IMR-90 (cell line): ENCODE results near the gene FUBP3.

ENCODE experiments used
- CEBPB ChIP-seq: IDR thresholded peaks from 2 replicates; pipeline ENCODE4 v1.6.1; 2012; ENCODE audit warnings: low read depth, low read length, improper control_type of control experiment
- CTCF ChIP-seq: conservative IDR thresholded peaks from 2 replicates; pipeline ENCODE4 v1.5.1; 2012; ENCODE audit warnings: mild to moderate bottlenecking, low read depth, low read length, improper control_type of control experiment
- POLR2A ChIP-seq: IDR thresholded peaks from 2 replicates; pipeline ENCODE4 v1.6.1; 2012; ENCODE audit warnings: mild to moderate bottlenecking, low read depth, low read length
- RAD21 ChIP-seq: IDR thresholded peaks from 2 replicates; pipeline ENCODE4 v1.6.1; 2012; ENCODE audit warnings: low read length, improper control_type of control experiment

GRCh38 chr9:130604295-130604694, 24.9 kb downstream of the FUBP3 start:
- TF ChIP-seq CTCF (no peak), CEBPB (no peak), RAD21 (no peak), POLR2A (no peak)
